H1 (cell line): Measurements from ENCODE around the gene BCAS1.

Experiments used
- CBX5 ChIP-seq: fragments of 300-800, 300-1000 bp; sonication (generic); IDR thresholded peaks from 2 replicates; pipeline ENCODE4 v1.7.1; 2016; ENCODE audit warnings: antibody characterized with exemption, low read length, low read depth
- CTCF ChIP-seq, 3 experiments: IDR thresholded peaks; 1 replicate in 2 of 3; 2 replicates in 1 of 3; pipeline versions ENCODE4 v1.5.1 to v1.6.1; 2011; ENCODE audit warnings: low read length in 3 of 3, mild to moderate bottlenecking in 3 of 3, inconsistent platforms in 2 of 3, low read depth in 1 of 3, moderate library complexity in 1 of 3; ENCODE audit not compliant: insufficient read depth in 1 of 3; ENCODE audit errors: control extremely low read depth in 1 of 3
- EZH2 ChIP-seq: fragments of 200-600 bp; sonication (generic); IDR thresholded peaks from 2 replicates; pipeline ENCODE4 v1.7.1; 2012; ENCODE audit warnings: low read depth, mild to moderate bottlenecking, moderate library complexity, low read length, inconsistent platforms; ENCODE audit not compliant: severe bottlenecking
- HDAC2 ChIP-seq, 2 experiments: fragments of 300-600 bp in 1 of 2; sonication (generic) in 1 of 2; IDR thresholded peaks; 2 replicates each; pipeline ENCODE4 v1.6.1; 2011 to 2012; ENCODE audit warnings: low read depth in 2 of 2, low read length in 2 of 2, mild to moderate bottlenecking in 2 of 2, moderate library complexity in 2 of 2, borderline replicate concordance in 1 of 2, inconsistent platforms in 1 of 2
- JUND ChIP-seq: IDR thresholded peaks from 2 replicates; pipeline ENCODE4 v1.6.1; 2011; ENCODE audit warnings: mild to moderate bottlenecking, improper control_type of control experiment, low read length
- KDM5A ChIP-seq: fragments of 200-600 bp; IDR thresholded peaks from 2 replicates; pipeline ENCODE4 v1.7.1; 2012; ENCODE audit warnings: mild to moderate bottlenecking, low read length, inconsistent platforms, mixed read lengths
- POLR2A ChIP-seq, 2 experiments: IDR thresholded peaks; 1 replicate in 1 of 2; 2 replicates in 1 of 2; pipeline ENCODE4 v1.6.1; 2011; ENCODE audit warnings: low read depth in 2 of 2, low read length in 2 of 2, mild to moderate bottlenecking in 2 of 2; ENCODE audit errors: control extremely low read depth in 1 of 2
- POLR2AphosphoS5 ChIP-seq: IDR thresholded peaks from 2 replicates; pipeline ENCODE4 v1.6.1; 2011; ENCODE audit warnings: low read depth, low read length
- RFX5 ChIP-seq: IDR thresholded peaks from 2 replicates; pipeline ENCODE4 v1.6.1; 2011; ENCODE audit warnings: low read depth, low read length, improper control_type of control experiment, borderline replicate concordance
- SAP30 ChIP-seq: fragments of 300-600 bp; sonication (generic); IDR thresholded peaks from 2 replicates; pipeline ENCODE4 v1.7.1; 2012; ENCODE audit warnings: low read length, moderate library complexity, mild to moderate bottlenecking, inconsistent platforms; ENCODE audit not compliant: insufficient read depth, insufficient replicate concordance
- SP1 ChIP-seq: IDR thresholded peaks from 2 replicates; pipeline ENCODE4 v1.6.1; 2011; ENCODE audit warnings: low read depth, low read length

- TF ChIP-seq EZH2 (no peak), CTCF (IDR thresholded peaks at IDR 0.05; ENCODE audit: control extremely low read depth in 1 of 3, insufficient read depth in 1 of 3, low read depth in 1 of 3, low read length in 3 of 3) (no peak), KDM5A (no peak), RFX5 (no peak), POLR2A (IDR thresholded peaks at IDR 0.05; ENCODE audit: control extremely low read depth in 1 of 2, low read depth in 2 of 2, low read length in 2 of 2) (no peak), HDAC2 (IDR thresholded peaks at IDR 0.05; ENCODE audit: borderline replicate concordance in 1 of 2, low read depth in 2 of 2, low read length in 2 of 2) (no peak), CBX5 (no peak), JUND (no peak), POLR2AphosphoS5 (no peak), SP1 (no peak), SAP30 (no peak)
These were observed 41.2 kb downstream of the BCAS1 start for GRCh38 chr20:54029176-54029575.
